Naive thymus-derived CD8-positive, alpha-beta T cell (primary cell): ENCODE measurements around the gene OLFML2A. TPM values are rescaled to one million over a fixed set of nuclear protein-coding genes. Genes with fewer than 3 reads are reported as not detected.

Experiments
- ATAC-seq, 2 donors: fragments of 150-1000 bp; cut with Tn5 transposase in 1 of 2; sonication (Bioruptor Pico), chemical (Tn5 transposase) in 1 of 2; 1 replicate in 1 of 2; 2 replicates in 1 of 2; pipeline ENCODE4 v1.10.0; 2021; ENCODE audit warnings: mild to moderate bottlenecking in 2 of 2, moderate library complexity in 2 of 2
- POLR2A ChIA-PET: fragments of 350-600 bp; sonication (Branson Sonifier 250); formaldehyde crosslinking; loops from one replicate; lab custom pipeline; 2021; ENCODE audit warnings: antibody characterized with exemption; lab: Charles Lee
- DNase-seq, 10 donors: peaks; one replicate each; pipeline versions ENCODE4 v3.0.0 to v3.0.0-alpha.2; 2020 to 2022
- H3K27ac Mint-ChIP-seq, 10 donors: one replicate each; pipeline ENCODE4 v1.8.0; 2020 to 2022; ENCODE audit warnings: mild to moderate bottlenecking in 10 of 10, mixed read lengths in 10 of 10, moderate library complexity in 4 of 10, inconsistent platforms in 1 of 10
- H3K27me3 Mint-ChIP-seq, 5 donors: one replicate each; pipeline ENCODE4 v1.8.0; 2021 to 2022; ENCODE audit warnings: mixed read lengths in 5 of 5
- H3K36me3 Mint-ChIP-seq, 3 donors: one replicate each; pipeline ENCODE4 v1.8.0; 2020 to 2022; ENCODE audit warnings: mixed read lengths in 3 of 3, mild to moderate bottlenecking in 2 of 3, inconsistent platforms in 1 of 3
- H3K4me1 Mint-ChIP-seq, 4 donors: one replicate each; pipeline ENCODE4 v1.8.0; 2021 to 2022; ENCODE audit warnings: mixed read lengths in 4 of 4
- H3K4me3 Mint-ChIP-seq, 10 donors: one replicate each; pipeline ENCODE4 v1.8.0; 2020 to 2022; ENCODE audit warnings: mild to moderate bottlenecking in 10 of 10, mixed read lengths in 10 of 10, moderate library complexity in 6 of 10, inconsistent platforms in 1 of 10
- H3K9me3 Mint-ChIP-seq, 9 donors: one replicate each; pipeline ENCODE4 v1.8.0; 2020 to 2022; ENCODE audit warnings: mixed read lengths in 9 of 9, mild to moderate bottlenecking in 3 of 9, inconsistent platforms in 1 of 9, moderate library complexity in 1 of 9
- polyA plus RNA-seq, 3 donors: library from polyadenylated mRNA; unstranded; fragments of 300-500 nt; fragmentation: Illumina TruSeq; gene quantifications; one replicate each; pipeline ENCODE4 v1.2.3, GENCODE V29; 2021
- total RNA-seq, 8 experiments: library from RNA in 2 of 8; stranded (reverse) in 2 of 8; gene quantifications; one replicate each; pipeline ENCODE4 v1.2.3 and lab custom pipeline; 2021 to 2026

OLFML2A gene
- total and polyA plus RNA-seq, 5 experiments from 2014 or later: 0.05 TPM; not detected in 4

GRCh38 chr9:124855566-124855943, 78.6 kb downstream of the OLFML2A start:
- POLR2A ChIA-PET: interaction anchor here (1.4 kb wide), 1 partner anchor 84 kb away, joined by 4 read pairs; the partner anchor contains the start of gene NR6A1
- no peak for ATAC-seq
- no peaks in the 10 kb centered on the region for H3K9me3 Mint-ChIP-seq
- H3K4me3 Mint-ChIP-seq: no peak overlapping the region
- no peak for DNase-seq
- H3K27ac Mint-ChIP-seq: peak overlapping the region in 2 of 10 donors; percentile 29 to 68
- peaks cover 17 to 29% (median 26%) of the 10 kb centered on the region in 4 donors for H3K4me1 Mint-ChIP-seq
- peaks cover 5 to 38% (median 6%) of the 10 kb centered on the region in 3 donors for H3K36me3 Mint-ChIP-seq
- peaks cover 0 to 10% (median 2%) of the 10 kb centered on the region in 5 donors for H3K27me3 Mint-ChIP-seq

- Mint-ChIP-seq H3K4me3 (no peak overlapping the region), H3K4me1 (peaks cover 17 to 35% (median 31%) of the 10 kb centered on the region in 4 donors), H3K9me3 (no peaks in the 10 kb centered on the region), H3K27ac (no peak overlapping the region), H3K36me3 (peaks cover 5 to 44% (median 7%) of the 10 kb centered on the region in 3 donors), H3K27me3 (peaks cover 0 to 5% (median under 1%) of the 10 kb centered on the region in 5 donors)
- ATAC-seq: no peak
- DNase-seq: peak in 1 of 10 donors; percentile 9
- POLR2A ChIA-PET: interaction anchor here (1.4 kb wide), 1 partner anchor 85 kb away, joined by 4 read pairs; the partner anchor contains the start of gene NR6A1
Observed at GRCh38 chr9:124855944-124856765, 79.2 kb downstream of the OLFML2A start.

GRCh38 chr9:124857533-124858162, 80.7 kb downstream of the OLFML2A start:
- peaks cover 17 to 41% (median 33%) of the 10 kb centered on the region in 4 donors for H3K4me1 Mint-ChIP-seq

GRCh38 chr9:124858330-124859046, 81.6 kb downstream of the OLFML2A start:
- Mint-ChIP-seq H3K36me3 (peaks cover 5 to 46% (median 7%) of the 10 kb centered on the region in 3 donors), H3K9me3 (no peaks in the 10 kb centered on the region), H3K27ac (peak overlapping the region in 2 of 10 donors; percentile 52 to 83), H3K4me3 (no peak overlapping the region), H3K4me1 (peaks cover 14 to 33% (median 31%) of the 10 kb centered on the region in 4 donors), H3K27me3 (no peaks in the 10 kb centered on the region)
- ATAC-seq (no peak), DNase-seq (no peak)
- POLR2A ChIA-PET: interaction anchor here (0.5 to 1.4 kb wide), 3 partner anchors 10 to 89 kb away, joined by 3 to 5 read pairs (median 3); no protein-coding TSS in a partner anchor

More at GRCh38 chr9:124857533-124858162, 80.7 kb downstream of the OLFML2A start:
- DNase-seq (no peak), ATAC-seq (no peak)
- Mint-ChIP-seq H3K36me3 (peaks cover 5 to 46% (median 7%) of the 10 kb centered on the region in 3 donors), H3K9me3 (no peaks in the 10 kb centered on the region), H3K27ac (peak overlapping the region in 1 of 10 donors; percentile 55), H3K27me3 (no peaks in the 10 kb centered on the region), H3K4me3 (no peak overlapping the region)
- POLR2A ChIA-PET: interaction anchor here (0.5 kb wide), 1 partner anchor 10 kb away, joined by 5 read pairs; no protein-coding TSS in a partner anchor

- Mint-ChIP-seq H3K27ac (peak overlapping the region; percentile 38 to 99 (median 92)), H3K36me3 (peaks cover 5 to 46% (median 7%) of the 10 kb centered on the region in 3 donors), H3K9me3 (no peaks in the 10 kb centered on the region), H3K27me3 (no peaks in the 10 kb centered on the region), H3K4me3 (peak overlapping the region; percentile 63 to 99 (median 94)), H3K4me1 (peaks cover 14 to 34% (median 33%) of the 10 kb centered on the region in 4 donors)
- POLR2A ChIA-PET: interaction anchor here (1.4 to 3.4 kb wide), 5 partner anchors 8 to 89 kb away, joined by 3 to 30 read pairs (median 16); partner anchors contain the start of genes NR6A1 and WDR38
- ATAC-seq: no peak
- no peak for DNase-seq
Observed at GRCh38 chr9:124859803-124860581, 83.1 kb downstream of the OLFML2A start.

GRCh38 chr9:124860582-124861341, 83.8 kb downstream of the OLFML2A start:
- peak overlapping the region; percentile 89 to 99 (median 94) for H3K4me3 Mint-ChIP-seq
- DNase-seq (no peak), ATAC-seq (no peak)
- H3K27ac Mint-ChIP-seq: peak overlapping the region; percentile 38 to 99 (median 94)
- peaks cover 5 to 46% (median 7%) of the 10 kb centered on the region in 3 donors for H3K36me3 Mint-ChIP-seq
- POLR2A ChIA-PET: interaction anchor here (0.7 to 3.4 kb wide), 12 partner anchors 8 to 381 kb away, joined by 3 to 30 read pairs (median 6); partner anchors contain the start of genes GOLGA1, HSPA5, NR6A1 and SCAI
- no peaks in the 10 kb centered on the region for H3K9me3 Mint-ChIP-seq
- no peaks in the 10 kb centered on the region for H3K27me3 Mint-ChIP-seq
- peaks cover 14 to 34% (median 32%) of the 10 kb centered on the region in 4 donors for H3K4me1 Mint-ChIP-seq

GRCh38 chr9:124861342-124862229, 84.7 kb downstream of the OLFML2A start, which contains the start of the genes ARPC5L and RPL35:
TSS of gene ARPC5L (plus strand) at chr9:124862130. CDS start at chr9:124869291, 7,161 bp downstream.
TSS of gene RPL35 (minus strand) at chr9:124861957. CDS start at chr9:124861912, 45 bp downstream.
- DNase-seq (peak; percentile 91 to 97 (median 95)), ATAC-seq (peak; percentile 94)
- POLR2A ChIA-PET: interaction anchor here (0.6 to 3.4 kb wide), 14 partner anchors 9 to 380 kb away, joined by 3 to 30 read pairs (median 5); partner anchors contain the start of genes GOLGA1, HSPA5, NR6A1 and SCAI
- H3K4me1 Mint-ChIP-seq: peaks cover 14 to 34% (median 32%) of the 10 kb centered on the region in 4 donors
- peak within 1 kb of the TSS; percentile 72 to 99 (median 98) for H3K27ac Mint-ChIP-seq
- H3K4me3 Mint-ChIP-seq: peak within 1 kb of the TSS; percentile 89 to 99 (median 94)
- H3K27me3 Mint-ChIP-seq: no peaks in the 10 kb centered on the region
- peaks cover 5 to 46% (median 7%) of the 10 kb centered on the region in 3 donors for H3K36me3 Mint-ChIP-seq
- H3K9me3 Mint-ChIP-seq: no peaks in the 10 kb centered on the region

GRCh38 chr9:124863371-124863871, 86.5 kb downstream of the OLFML2A start:
- Mint-ChIP-seq H3K27me3 (no peaks in the 10 kb centered on the region), H3K27ac (peak overlapping the region in 5 of 10 donors; percentile 7 to 25 (median 19)), H3K9me3 (no peaks in the 10 kb centered on the region), H3K36me3 (peaks cover 5 to 28% (median 7%) of the 10 kb centered on the region in 3 donors), H3K4me1 (peaks cover 12 to 49% (median 38%) of the 10 kb centered on the region in 4 donors), H3K4me3 (peak overlapping the region in 9 of 10 donors; percentile 17 to 92 (median 55))
- POLR2A ChIA-PET: interaction anchor here (2.4 to 3.4 kb wide), 3 partner anchors 9 to 78 kb away, joined by 9 to 30 read pairs (median 16); partner anchors contain the start of genes GOLGA1 and WDR38
- no peak for ATAC-seq
- no peak for DNase-seq
